NCI-H146 (cell line): Measurements from ENCODE around the gene HS3ST4.

Experiments used
- DNase-seq: peaks from one replicate; lab custom pipeline; 2025; lab: John Stamatoyannopoulos, UW

The HS3ST4 gene

GRCh38 chr16:25896411-25896810, 204.7 kb downstream of the HS3ST4 start:
- DNase-seq = no peak

GRCh38 chr16:25897702-25898101, 205.9 kb downstream of the HS3ST4 start:
- no peak for DNase-seq

GRCh38 chr16:25905810-25906209, 214.1 kb downstream of the HS3ST4 start:
- no peak for DNase-seq

- no peak for DNase-seq
Observed at GRCh38 chr16:25910971-25911370, 219.2 kb downstream of the HS3ST4 start.

DNA sequence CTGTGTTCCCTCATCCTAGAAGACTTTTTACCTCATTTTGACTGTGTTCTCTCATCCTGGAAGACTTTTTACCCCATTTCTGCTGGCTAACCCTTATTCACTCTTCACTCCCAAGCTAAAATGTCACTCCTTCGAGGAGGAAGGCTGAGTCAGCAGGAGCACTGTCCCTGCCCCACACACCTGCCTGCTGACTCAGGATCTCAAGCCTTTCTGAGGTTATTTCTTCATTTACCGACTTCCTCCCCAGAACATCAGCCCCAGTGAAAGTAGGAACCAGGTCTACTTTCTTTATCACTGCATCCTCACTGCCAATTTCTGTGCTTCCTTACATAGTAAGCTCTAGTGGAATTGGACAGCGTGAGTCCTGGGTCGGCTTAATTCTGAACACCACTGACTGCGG, 220.6 kb downstream of the HS3ST4 start:
- no peak for DNase-seq

DNA sequence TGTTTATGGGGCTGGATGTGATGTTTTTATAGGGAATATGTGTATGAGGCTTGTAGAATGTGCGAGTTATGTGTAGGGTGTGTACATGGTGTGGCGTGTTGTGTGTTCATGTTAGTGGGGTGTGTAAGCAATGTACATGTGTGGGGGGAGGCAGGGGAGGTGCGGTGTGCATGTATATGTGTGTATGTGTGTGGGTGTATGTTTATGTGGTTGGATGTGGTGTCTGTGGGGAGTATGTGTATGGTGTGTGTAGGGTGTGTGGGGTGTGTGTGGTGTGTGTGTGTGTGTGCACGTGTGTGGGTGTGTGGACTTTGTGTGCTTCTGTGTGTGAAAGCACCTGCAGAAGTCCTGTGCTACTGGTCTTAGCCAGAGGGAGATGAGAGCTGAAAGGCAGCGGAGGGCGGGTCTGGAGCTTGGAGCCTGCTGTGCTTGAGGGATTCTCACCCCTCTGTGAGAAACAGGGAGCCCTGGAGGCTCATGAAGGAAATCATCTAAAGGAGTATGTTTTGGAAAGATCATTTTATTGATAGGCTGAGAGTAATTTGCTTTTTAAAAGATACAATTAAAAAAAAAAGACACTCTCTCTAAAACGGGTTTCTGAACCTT, 222.7 kb downstream of the HS3ST4 start:
- no peak for DNase-seq

- DNase-seq = no peak
Observed at GRCh38 chr16:25916037-25916436, 224.3 kb downstream of the HS3ST4 start.

DNA sequence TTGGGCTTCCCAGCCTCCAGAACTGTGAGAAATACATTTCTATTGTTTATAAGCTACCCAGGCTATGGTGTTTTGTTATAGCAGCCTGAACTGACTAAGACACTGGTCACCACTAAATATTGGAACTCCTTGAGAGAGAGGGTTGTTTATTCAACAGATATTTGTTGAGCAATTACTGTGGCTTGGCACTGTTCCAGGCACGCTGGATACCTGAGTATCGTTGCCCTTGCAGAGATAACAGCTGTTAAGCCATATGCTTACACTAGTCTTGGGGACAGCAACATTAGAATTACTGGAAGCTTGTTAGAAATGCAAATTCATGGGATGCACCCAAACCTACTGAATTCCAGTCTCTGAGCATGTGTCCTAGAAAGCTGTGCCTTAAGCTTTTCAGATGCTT, 230.7 kb downstream of the HS3ST4 start:
- no peak for DNase-seq

DNA sequence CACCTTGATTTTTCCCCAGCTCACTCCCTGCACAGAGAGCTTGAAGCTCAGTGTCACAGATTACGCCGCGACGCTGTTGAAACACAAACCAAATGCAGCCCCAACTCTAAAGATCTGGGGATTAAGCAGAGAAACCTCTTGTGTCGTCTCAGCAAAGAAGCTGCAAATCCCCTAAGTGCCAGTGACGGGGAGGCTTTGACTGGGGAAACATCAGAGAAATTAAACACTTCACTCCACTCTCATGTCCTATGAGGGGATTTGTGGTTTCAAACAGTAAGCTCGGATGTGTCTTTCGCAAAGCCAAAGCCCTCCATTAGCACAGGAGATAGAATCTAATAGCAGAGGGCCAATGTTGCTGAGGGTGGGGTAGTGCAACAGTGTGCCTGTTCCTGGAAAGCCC, 233.7 kb downstream of the HS3ST4 start:
- DNase-seq = no peak

DNA sequence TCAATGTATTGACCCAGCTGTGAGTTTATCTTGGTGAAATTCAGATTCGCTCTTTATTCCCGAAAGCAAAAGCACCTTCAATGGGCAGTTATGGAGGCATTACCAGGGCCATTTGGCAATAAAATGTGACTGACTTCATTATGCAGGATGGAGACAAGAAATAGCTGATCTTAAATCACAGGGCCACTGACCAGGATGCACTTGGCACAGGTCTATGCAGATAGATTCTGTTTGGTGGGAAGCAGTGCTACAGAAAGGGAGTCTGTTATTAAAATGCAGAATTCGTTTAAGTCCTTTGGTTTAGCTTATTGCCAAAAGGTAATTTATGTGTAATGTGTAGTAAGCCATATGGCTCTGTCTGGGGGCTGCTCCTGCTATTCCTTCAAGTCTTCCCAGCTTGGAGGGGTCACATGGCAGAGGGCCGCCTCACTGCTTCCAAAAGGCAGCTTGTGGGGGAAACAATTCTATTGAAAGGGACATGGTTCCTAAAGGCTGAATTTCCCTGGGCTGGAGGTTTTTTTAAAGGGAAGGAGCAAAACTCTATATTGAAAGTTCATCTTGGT, 239.8 kb downstream of the HS3ST4 start:
- DNase-seq = no peak

DNA sequence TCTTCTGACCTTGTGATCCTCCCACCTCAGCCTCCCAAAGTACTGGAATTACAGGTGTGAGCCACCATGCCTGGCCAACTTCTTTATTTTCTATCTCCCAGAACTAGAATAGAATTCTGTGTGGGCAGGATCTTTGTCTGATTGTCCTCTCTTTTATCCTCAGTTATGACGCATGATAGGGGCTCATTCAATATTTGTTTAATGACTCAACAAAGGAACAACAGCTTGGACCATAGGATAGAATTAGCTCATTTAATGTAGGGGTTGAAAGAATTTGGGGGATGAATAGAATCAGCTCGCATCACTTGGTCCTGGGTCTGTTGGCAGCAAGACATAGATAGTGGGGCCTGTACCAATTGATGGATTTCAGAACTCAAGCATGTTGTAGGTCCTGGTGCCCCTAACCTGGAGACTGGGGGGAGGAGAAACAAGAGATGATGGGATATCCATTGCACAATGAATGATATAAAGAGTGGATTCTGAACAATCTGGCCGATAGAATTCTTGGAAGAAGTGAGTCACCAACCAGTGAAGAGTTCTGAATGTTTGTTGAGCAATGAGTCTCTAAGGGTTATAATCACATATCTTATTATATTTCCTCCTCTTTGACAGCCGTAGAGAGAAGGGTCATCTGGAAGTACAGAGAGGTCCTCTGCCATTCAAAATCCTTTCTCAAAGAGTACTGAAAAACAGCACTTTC, 250.2 kb downstream of the HS3ST4 start:
- DNase-seq = no peak

GRCh38 chr16:25950586-25951281, 259.0 kb downstream of the HS3ST4 start:
- DNase-seq = peak; percentile 48

DNA sequence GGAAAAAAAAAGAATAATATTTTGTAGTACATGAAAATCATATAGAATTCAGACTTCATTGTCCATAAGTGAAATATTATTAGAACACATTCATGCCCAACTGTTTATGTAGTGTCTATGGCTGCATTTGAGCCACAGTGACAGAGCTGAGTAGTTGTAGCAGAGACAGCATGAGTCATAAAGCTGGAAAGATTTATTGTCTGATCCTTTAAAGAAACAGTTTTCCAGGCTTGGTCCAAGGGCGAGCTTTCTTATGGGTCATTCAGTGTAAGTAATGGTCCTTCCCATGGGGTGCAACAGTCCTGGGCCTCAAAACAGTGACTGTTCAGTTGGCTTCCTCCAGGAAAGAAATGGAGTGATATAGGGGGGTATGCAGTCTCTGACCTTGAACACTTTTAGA, 260.2 kb downstream of the HS3ST4 start:
- DNase-seq = no peak

GRCh38 chr16:25952983-25953382, 261.2 kb downstream of the HS3ST4 start:
- no peak for DNase-seq

DNA sequence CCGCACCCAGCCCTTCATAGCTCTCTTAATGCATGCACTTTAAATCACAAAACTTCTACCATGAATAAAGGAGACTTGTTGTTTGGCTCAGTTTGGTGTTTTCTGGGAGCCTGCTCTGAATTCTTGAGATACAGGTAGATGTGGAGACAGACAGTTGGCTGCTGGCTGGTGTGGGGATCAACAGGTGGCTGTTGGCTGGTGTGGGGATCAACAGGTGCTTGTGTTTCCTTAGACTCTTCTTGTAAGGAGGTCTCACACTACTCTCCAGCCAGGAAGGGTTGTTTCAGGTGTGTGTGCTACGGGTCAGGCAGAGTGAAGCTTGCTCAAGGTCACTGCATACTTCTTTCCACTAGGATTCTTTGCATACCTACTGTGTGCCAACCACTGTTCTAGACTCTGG, 265.9 kb downstream of the HS3ST4 start:
- no peak for DNase-seq

GRCh38 chr16:25959221-25959620, 267.5 kb downstream of the HS3ST4 start:
- DNase-seq = no peak

DNA sequence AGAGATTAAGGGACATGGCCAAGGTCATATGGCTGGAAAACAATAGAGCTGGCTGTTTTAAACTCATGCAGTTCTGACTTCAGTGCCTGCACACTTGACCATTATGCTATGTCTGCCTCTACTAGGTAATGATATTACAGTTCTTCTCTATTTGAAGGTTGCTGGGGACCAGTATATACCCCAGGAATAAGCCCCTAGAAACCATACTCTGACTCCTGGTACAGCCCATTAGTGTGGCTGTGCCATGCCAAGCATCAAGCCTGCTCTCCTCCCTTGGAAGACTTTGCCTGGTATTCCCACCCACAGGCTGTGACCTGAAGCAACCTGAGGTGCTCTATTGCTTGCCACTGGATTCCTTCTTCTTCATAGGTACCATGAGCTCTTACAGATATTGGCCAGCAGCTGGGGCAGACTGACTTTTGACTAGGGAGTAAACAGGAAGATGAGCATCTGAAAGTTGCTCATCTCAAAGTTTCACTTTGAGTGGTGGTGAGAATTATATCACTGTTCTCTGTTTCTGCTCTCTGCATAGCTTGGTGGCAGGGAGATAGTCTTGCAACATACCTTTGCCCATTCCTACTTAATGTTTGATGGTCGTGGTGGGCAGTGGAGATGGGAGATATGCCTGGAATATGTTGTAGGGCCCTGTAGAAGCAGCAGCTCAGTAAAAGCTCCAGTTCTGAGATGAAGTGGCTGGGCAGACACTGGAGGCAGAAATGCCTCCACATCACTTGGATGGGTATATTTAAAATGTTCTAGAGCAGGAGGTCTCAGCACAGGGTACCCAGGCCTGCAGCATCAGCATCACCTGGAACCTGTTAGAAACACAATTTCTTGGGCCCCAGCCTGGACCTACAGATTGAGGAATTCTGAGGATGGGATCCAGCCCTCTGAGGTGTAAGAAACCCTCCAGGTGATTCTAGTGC, 274.7 kb downstream of the HS3ST4 start:
- DNase-seq = no peak

- DNase-seq = no peak
Observed at GRCh38 chr16:25977121-25977520, 285.4 kb downstream of the HS3ST4 start.

DNA sequence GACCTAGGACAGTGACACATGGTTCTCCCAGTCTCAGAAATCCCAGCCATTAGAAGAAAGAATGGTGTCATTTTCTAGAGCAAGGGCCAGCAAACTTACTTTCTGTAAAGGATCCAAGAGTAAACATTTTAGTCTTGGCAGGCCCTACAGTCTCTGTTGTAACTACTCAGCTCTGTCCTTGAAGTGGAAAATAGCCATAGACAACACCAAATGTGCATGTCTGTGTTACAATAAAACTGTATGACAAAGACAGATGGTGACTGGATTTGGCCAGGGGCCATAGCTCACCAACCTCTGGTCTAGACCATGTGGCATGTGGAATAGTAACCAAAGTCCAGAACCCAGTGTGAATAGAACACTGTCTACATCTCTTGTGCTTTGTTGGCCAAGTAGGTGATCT, 286.5 kb downstream of the HS3ST4 start:
- no peak for DNase-seq

DNA sequence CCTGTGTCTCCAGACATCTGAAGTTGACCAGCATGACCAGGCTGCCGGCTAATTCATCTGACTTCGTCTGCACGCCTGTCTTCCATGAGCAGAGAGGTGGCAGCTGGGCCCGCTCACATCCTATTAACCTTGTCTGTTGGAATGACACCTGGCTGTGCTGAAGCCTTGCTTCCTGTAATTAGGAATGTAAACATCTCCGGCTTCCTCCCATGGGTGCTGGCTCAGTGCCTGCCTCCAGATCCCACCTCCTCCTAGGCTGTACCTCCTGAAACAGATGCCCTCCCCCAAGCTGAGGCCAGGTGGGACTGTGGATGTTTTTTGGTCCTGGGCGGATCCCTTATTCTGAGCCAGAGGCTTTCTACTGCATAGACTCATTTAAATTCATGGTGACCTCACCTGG, 296.3 kb downstream of the HS3ST4 start:
- DNase-seq = peak; percentile 38

GRCh38 chr16:25988882-25989281, 297.1 kb downstream of the HS3ST4 start:
- DNase-seq = no peak

DNA sequence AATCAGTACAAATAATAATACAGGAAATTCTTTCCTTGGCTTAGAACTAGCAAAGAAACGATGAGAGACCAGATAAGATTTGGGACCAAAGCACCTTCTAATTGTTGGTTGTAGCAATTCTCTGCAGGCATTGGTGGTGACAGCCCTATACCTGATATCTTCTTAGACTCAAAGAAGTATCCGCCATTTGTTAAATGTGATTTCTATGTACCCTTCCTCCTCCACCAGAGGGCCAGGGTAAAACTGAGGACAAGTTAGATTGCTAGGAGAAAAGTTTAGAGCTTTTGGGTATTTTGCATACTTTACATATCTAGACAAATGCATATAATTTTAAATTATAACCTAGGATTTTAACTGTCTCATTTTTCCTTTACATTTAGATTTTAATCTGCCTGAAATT, 304.3 kb downstream of the HS3ST4 start:
- DNase-seq = no peak
